Measurements from ENCODE around the gene SLCO3A1.

- TF ChIP-seq, protein P1, sequence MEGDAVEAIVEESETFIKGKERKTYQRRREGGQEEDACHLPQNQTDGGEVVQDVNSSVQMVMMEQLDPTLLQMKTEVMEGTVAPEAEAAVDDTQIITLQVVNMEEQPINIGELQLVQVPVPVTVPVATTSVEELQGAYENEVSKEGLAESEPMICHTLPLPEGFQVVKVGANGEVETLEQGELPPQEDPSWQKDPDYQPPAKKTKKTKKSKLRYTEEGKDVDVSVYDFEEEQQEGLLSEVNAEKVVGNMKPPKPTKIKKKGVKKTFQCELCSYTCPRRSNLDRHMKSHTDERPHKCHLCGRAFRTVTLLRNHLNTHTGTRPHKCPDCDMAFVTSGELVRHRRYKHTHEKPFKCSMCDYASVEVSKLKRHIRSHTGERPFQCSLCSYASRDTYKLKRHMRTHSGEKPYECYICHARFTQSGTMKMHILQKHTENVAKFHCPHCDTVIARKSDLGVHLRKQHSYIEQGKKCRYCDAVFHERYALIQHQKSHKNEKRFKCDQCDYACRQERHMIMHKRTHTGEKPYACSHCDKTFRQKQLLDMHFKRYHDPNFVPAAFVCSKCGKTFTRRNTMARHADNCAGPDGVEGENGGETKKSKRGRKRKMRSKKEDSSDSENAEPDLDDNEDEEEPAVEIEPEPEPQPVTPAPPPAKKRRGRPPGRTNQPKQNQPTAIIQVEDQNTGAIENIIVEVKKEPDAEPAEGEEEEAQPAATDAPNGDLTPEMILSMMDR (IDR thresholded peaks at IDR 0.05), result no peak
- TF ChIP-seq POLR2AphosphoS5 (IDR thresholded peaks at IDR 0.05) (no peak), POLR2A (IDR thresholded peaks at IDR 0.05) (no peak)
These were observed 298.2 kb downstream of the SLCO3A1 start for GRCh38 chr15:92151741-92152140.
